CD4-positive, alpha-beta T cell (primary cell): ENCODE results near the gene MAD2L1BP. TPM values are rescaled to one million over a fixed set of nuclear protein-coding genes. Genes with fewer than 3 reads are reported as not detected.

Experiments used
- ATAC-seq: fragments of 200-7000 bp; cut with Tn5 transposase; one replicate; pipeline ENCODE4 v1.10.0; 2022; ENCODE audit warnings: mild to moderate bottlenecking; ENCODE audit not compliant: poor library complexity
- CTCF ChIA-PET: fragments of 350-600 bp; sonication (Branson Sonifier 250); formaldehyde crosslinking; loops from one replicate; lab custom pipeline; 2021; ENCODE audit warnings: antibody characterized with exemption, inconsistent platforms; lab: Charles Lee
- POLR2A ChIA-PET: fragments of 350-600 bp; sonication (Branson Sonifier 250); formaldehyde crosslinking; loops from one replicate; lab custom pipeline; 2021; ENCODE audit warnings: antibody characterized with exemption, inconsistent platforms; lab: Charles Lee
- DNase-seq, 14 experiments: peaks; one replicate each; pipeline ENCODE4 v3.0.0-alpha.2; 2013 to 2020; ENCODE audit warnings: mixed read lengths in 2 of 14
- H3K27ac ChIP-seq, 2 donors: one replicate each; pipeline versions ENCODE4 v1.5.1 to v1.7.0; 2013; ENCODE audit warnings: low read length in 2 of 2, low read depth in 1 of 2, mild to moderate bottlenecking in 1 of 2
- H3K27me3 ChIP-seq, 2 experiments: 1 replicate in 1 of 2; 2 replicates in 1 of 2; pipeline versions ENCODE4 v1.6.1 to v1.7.0; 2013; ENCODE audit warnings: low read length in 2 of 2, control low read depth in 1 of 2, mild to moderate bottlenecking in 1 of 2, moderate library complexity in 1 of 2; ENCODE audit not compliant: insufficient read depth in 2 of 2, control insufficient read depth in 1 of 2
- H3K36me3 ChIP-seq: one replicate; pipeline ENCODE4 v1.6.1; 2013; ENCODE audit warnings: low read length, control low read depth; ENCODE audit not compliant: insufficient read depth
- H3K4me1 ChIP-seq: one replicate; pipeline ENCODE4 v1.6.1; 2013; ENCODE audit warnings: low read length, control low read depth; ENCODE audit not compliant: insufficient read depth
- H3K4me3 ChIP-seq: one replicate; pipeline ENCODE4 v1.5.1; 2013; ENCODE audit warnings: mild to moderate bottlenecking, low read length, moderate library complexity
- H3K9me3 ChIP-seq, 2 experiments: 1 replicate in 1 of 2; 2 replicates in 1 of 2; pipeline versions ENCODE4 v1.6.1 to v1.7.0; 2013; ENCODE audit warnings: low read length in 2 of 2, mild to moderate bottlenecking in 2 of 2, control low read depth in 1 of 2, moderate library complexity in 1 of 2; ENCODE audit not compliant: control insufficient read depth in 1 of 2, insufficient read depth in 1 of 2
- H3K27ac Mint-ChIP-seq: one replicate; pipeline ENCODE4 v1.8.0; 2020; ENCODE audit warnings: mixed read lengths
- H3K27me3 Mint-ChIP-seq: one replicate; pipeline ENCODE4 v1.8.0; 2021; ENCODE audit warnings: mixed read lengths
- H3K36me3 Mint-ChIP-seq: one replicate; pipeline ENCODE4 v1.8.0; 2021; ENCODE audit warnings: low read depth, mixed read lengths
- H3K4me1 Mint-ChIP-seq: one replicate; pipeline ENCODE4 v1.8.0; 2021; ENCODE audit warnings: low read depth, mixed read lengths
- H3K4me3 Mint-ChIP-seq: one replicate; pipeline ENCODE4 v1.8.0; 2020; ENCODE audit warnings: mild to moderate bottlenecking, mixed read lengths
- H3K9me3 Mint-ChIP-seq: one replicate; pipeline ENCODE4 v1.8.0; 2020; ENCODE audit warnings: mixed read lengths
- CTCF ChIP-seq: fragments of 200-600 bp; IDR thresholded peaks from one replicate; pipeline ENCODE4 v1.8.0; 2022; ENCODE audit warnings: antibody characterized with exemption, mild to moderate bottlenecking
- intact Hi-C, 2 experiments: fragments of 100-400 bp; cut with DNase I in 1 of 2; cut with micrococcal nuclease in 1 of 2; formaldehyde crosslinking; loops; one replicate each; pipeline versions ENCODE4 v1.15.1 to v1.9.0; 2023 to 2025; cut with DNase I, micrococcal nuclease
- total RNA-seq, 174 experiments: library from RNA in 2 of 174; stranded (reverse) in 2 of 174; gene quantifications; one replicate each; pipeline ENCODE4 v1.2.3 and lab custom pipeline; 2021 to 2026

Gene MAD2L1BP
- total RNA-seq, 2 experiments from 2014 or later, result 36.6 to 39.2 TPM

- Mint-ChIP-seq H3K4me1 (peaks cover 57% of the 10 kb centered on the region), H3K9me3 (no peaks in the 10 kb centered on the region), H3K27me3 (no peaks in the 10 kb centered on the region), H3K4me3 (peak overlapping the region; percentile 96), H3K27ac (peak overlapping the region; percentile 83), H3K36me3 (peaks cover 27% of the 10 kb centered on the region)
- ATAC-seq (no peak), DNase-seq (no peak)
- intact Hi-C loops, result loop anchor here in 1 of 2 experiments (5.0 kb wide), 2 partner anchors 1910 to 1950 kb away; partner anchors contain the start of genes FRS3 and TFEB
- Histone ChIP-seq H3K9me3 (no peaks in the 10 kb centered on the region), H3K36me3 (peaks cover 20% of the 10 kb centered on the region), H3K27me3 (no peaks in the 10 kb centered on the region), H3K4me3 (peak overlapping the region; percentile 75), H3K4me1 (peaks cover 33% of the 10 kb centered on the region), H3K27ac (peak overlapping the region; percentile 56 to 65)
- POLR2A ChIA-PET, result interaction anchor here (1.3 to 2.2 kb wide), 2 partner anchors 51 to 57 kb away, joined by 4 to 8 read pairs; partner anchors contain the start of gene GTPBP2
- CTCF ChIA-PET, result interaction anchor here (3.3 kb wide), 1 partner anchor 19 kb away, joined by 16 read pairs; no protein-coding TSS in a partner anchor
- TF ChIP-seq CTCF, result no peak
Observed at GRCh38 chr6:43687079-43687436, 51.4 kb downstream of the MAD2L1BP start.

- H3K4me1 ChIP-seq, result peaks cover 33% of the 10 kb centered on the region
- peak within 1 kb of the TSS; percentile 75 for H3K4me3 ChIP-seq
- POLR2A ChIA-PET, result interaction anchor here (1.3 to 2.2 kb wide), 2 partner anchors 51 to 58 kb away, joined by 4 to 8 read pairs; partner anchors contain the start of gene GTPBP2
- Mint-ChIP-seq H3K27me3 (no peaks in the 10 kb centered on the region), H3K4me3 (peak within 1 kb of the TSS; percentile 96), H3K4me1 (peaks cover 52% of the 10 kb centered on the region), H3K36me3 (peaks cover 23% of the 10 kb centered on the region), H3K27ac (peak within 1 kb of the TSS; percentile 83), H3K9me3 (no peaks in the 10 kb centered on the region)
- H3K36me3 ChIP-seq, result peaks cover 15% of the 10 kb centered on the region
- peak within 1 kb of the TSS; percentile 56 to 65 for H3K27ac ChIP-seq
- no peak for TF ChIP-seq CTCF
- H3K27me3 ChIP-seq, result peaks cover 0 to 1% of the 10 kb centered on the region in 2 experiments
- peak; percentile 95 for ATAC-seq
- H3K9me3 ChIP-seq, result no peaks in the 10 kb centered on the region
- intact Hi-C loops, result loop anchor here in 1 of 2 experiments (5.0 kb wide), 2 partner anchors 1910 to 1950 kb away; partner anchors contain the start of genes FRS3 and TFEB
- peak; percentile 57 to 86 (median 72) for DNase-seq
- CTCF ChIA-PET, result interaction anchor here (0.6 to 3.3 kb wide), 3 partner anchors 20 to 569 kb away, joined by 3 to 16 read pairs (median 3); no protein-coding TSS in a partner anchor
Observed at GRCh38 chr6:43687437-43688347, 52.1 kb downstream of the MAD2L1BP start, which contains the start of gene MRPS18A. Gene MRPS18A, minus strand, starts transcription at chr6:43687791. Its CDS starts 12 bp downstream, at chr6:43687779.

GRCh38 chr6:43689421-43689820 is 53.8 kb downstream of the MAD2L1BP start:
- Histone ChIP-seq H3K4me3 (no peak overlapping the region), H3K36me3 (peaks cover 6% of the 10 kb centered on the region), H3K27me3 (peaks cover 0 to 2% of the 10 kb centered on the region in 2 experiments), H3K4me1 (peaks cover 22% of the 10 kb centered on the region), H3K27ac (no peak overlapping the region), H3K9me3 (no peaks in the 10 kb centered on the region)
- ChIA-PET POLR2A (interaction anchor here (0.7 kb wide), 1 partner anchor 32 kb away, joined by 3 read pairs; no protein-coding TSS in a partner anchor), CTCF (interaction anchor here (3.3 kb wide), 1 partner anchor 22 kb away, joined by 16 read pairs; no protein-coding TSS in a partner anchor)
- Mint-ChIP-seq H3K4me3 (peak overlapping the region; percentile 96), H3K4me1 (peaks cover 35% of the 10 kb centered on the region), H3K9me3 (no peaks in the 10 kb centered on the region), H3K27me3 (peaks cover under 1% of the 10 kb centered on the region), H3K36me3 (peaks cover 8% of the 10 kb centered on the region), H3K27ac (no peak overlapping the region)
- no peak for TF ChIP-seq CTCF
- DNase-seq (no peak), ATAC-seq (no peak)
- intact Hi-C loops, result loop anchor here in 1 of 2 experiments (5.0 kb wide), 2 partner anchors 1912 to 1952 kb away; partner anchors contain the start of genes FRS3 and TFEB
